GM04504 (cell line): ENCODE results near the gene PALD1.

Experiments used
- DNase-seq: peaks from one replicate; pipeline ENCODE4 v3.0.0-alpha.2; 2012; ENCODE audit warnings: low read depth

Gene PALD1

GRCh38 chr10:70507966-70508365 lies 29.4 kb downstream of the PALD1 start:
- no peak for DNase-seq

- no peak for DNase-seq
Measured at GRCh38 chr10:70508912-70509756, 30.6 kb downstream of the PALD1 start.

GRCh38 chr10:70509757-70510147 lies 31.2 kb downstream of the PALD1 start:
- DNase-seq = no peak

GRCh38 chr10:70510453-70510852 lies 31.9 kb downstream of the PALD1 start:
- no peak for DNase-seq

- no peak for DNase-seq
Measured at GRCh38 chr10:70510904-70511303, 32.3 kb downstream of the PALD1 start.

- no peak for DNase-seq
Measured at GRCh38 chr10:70512149-70512639, 33.6 kb downstream of the PALD1 start.

- DNase-seq = no peak
Measured at GRCh38 chr10:70513848-70514309, 35.3 kb downstream of the PALD1 start.

- no peak for DNase-seq
Measured at GRCh38 chr10:70514591-70514990, 36.0 kb downstream of the PALD1 start.

GRCh38 chr10:70515035-70515667 lies 36.6 kb downstream of the PALD1 start:
- DNase-seq = no peak

GRCh38 chr10:70518695-70519094 lies 40.1 kb downstream of the PALD1 start:
- peak; percentile 15 for DNase-seq

GRCh38 chr10:70523057-70523456 lies 44.5 kb downstream of the PALD1 start:
- no peak for DNase-seq

GRCh38 chr10:70523549-70523948 lies 45.0 kb downstream of the PALD1 start:
- no peak for DNase-seq

GRCh38 chr10:70528314-70528713 lies 49.7 kb downstream of the PALD1 start:
- DNase-seq = no peak

- no peak for DNase-seq
Measured at GRCh38 chr10:70528741-70529362, 50.3 kb downstream of the PALD1 start.

- no peak for DNase-seq
Measured at GRCh38 chr10:70529848-70530247, 51.3 kb downstream of the PALD1 start.

- no peak for DNase-seq
Measured at GRCh38 chr10:70530315-70530714, 51.7 kb downstream of the PALD1 start.

GRCh38 chr10:70532554-70533188 lies 54.1 kb downstream of the PALD1 start:
- no peak for DNase-seq

GRCh38 chr10:70533189-70533558 lies 54.6 kb downstream of the PALD1 start:
- no peak for DNase-seq

- DNase-seq = no peak
Measured at GRCh38 chr10:70534281-70534680, 55.7 kb downstream of the PALD1 start.

GRCh38 chr10:70535001-70535400 lies 56.4 kb downstream of the PALD1 start:
- no peak for DNase-seq

GRCh38 chr10:70535451-70535850 lies 56.9 kb downstream of the PALD1 start:
- no peak for DNase-seq

- no peak for DNase-seq
Measured at GRCh38 chr10:70536196-70536861, 57.8 kb downstream of the PALD1 start.
